Measurements from ENCODE around the gene TTPAL.

The TTPAL gene

DNA sequence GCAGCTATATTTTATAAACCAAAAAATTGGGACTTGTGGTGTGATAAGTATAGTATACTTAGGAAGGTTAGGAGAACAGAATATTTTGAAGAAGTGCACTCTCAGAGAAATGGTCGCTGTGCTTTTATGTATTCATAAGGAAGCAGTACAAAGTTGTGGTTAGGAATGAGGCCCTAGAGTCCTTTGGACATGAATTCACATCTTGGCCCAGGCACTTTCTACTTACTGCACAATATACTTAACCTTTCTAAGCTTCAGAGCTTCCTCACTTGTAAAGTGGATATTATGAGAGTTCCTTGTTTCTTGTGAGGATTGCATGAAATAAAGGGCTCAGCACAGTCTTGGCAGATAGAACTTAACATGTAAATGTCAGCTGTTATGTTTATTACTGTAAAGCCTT lies 67.2 kb downstream of the TTPAL start:
- H3K4me3 ChIP-seq (ENCODE audit: low read depth, low read length), result no peak overlapping the region
- no peaks in the 10 kb centered on the region for H3K4me1 ChIP-seq (ENCODE audit: control insufficient read depth, insufficient read depth, low read length)
- H3K9me3 ChIP-seq (ENCODE audit: control insufficient read depth, insufficient read depth, low read length), result no peaks in the 10 kb centered on the region
- H3K27ac ChIP-seq (ENCODE audit: low read depth, low read length), result no peak overlapping the region
- no peaks in the 10 kb centered on the region for H3K36me3 ChIP-seq (ENCODE audit: control insufficient read depth, insufficient read depth, low read length)
- no peaks in the 10 kb centered on the region for H3K27me3 ChIP-seq (ENCODE audit: control insufficient read depth, insufficient read depth, low read length)
- H3K9ac ChIP-seq (ENCODE audit: low read depth, low read length), result no peak overlapping the region

DNA sequence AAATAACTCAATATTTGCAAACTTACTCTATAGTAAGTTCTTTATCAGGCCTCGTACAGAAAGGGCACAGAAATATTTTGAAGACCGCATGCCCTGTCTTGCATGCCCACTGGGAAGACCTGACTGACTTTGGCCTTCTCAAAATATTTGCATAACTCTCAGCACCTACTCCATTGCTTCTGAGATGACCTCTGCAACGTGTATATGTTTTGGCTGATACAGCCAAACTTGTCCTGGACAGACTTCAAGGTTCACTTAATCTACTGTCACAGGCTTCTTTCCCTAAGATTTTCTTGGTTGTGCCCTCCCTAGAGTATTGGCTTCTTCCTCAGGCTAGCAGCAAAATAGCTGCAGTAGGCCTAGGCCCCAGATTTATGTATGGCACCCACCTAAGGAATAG lies 67.7 kb downstream of the TTPAL start:
- Histone ChIP-seq H3K27ac (ENCODE audit: low read depth, low read length) (no peak overlapping the region), H3K9ac (ENCODE audit: low read depth, low read length) (no peak overlapping the region), H3K27me3 (ENCODE audit: control insufficient read depth, insufficient read depth, low read length) (no peaks in the 10 kb centered on the region), H3K9me3 (ENCODE audit: control insufficient read depth, insufficient read depth, low read length) (no peaks in the 10 kb centered on the region), H3K36me3 (ENCODE audit: control insufficient read depth, insufficient read depth, low read length) (no peaks in the 10 kb centered on the region), H3K4me3 (ENCODE audit: low read depth, low read length) (no peak overlapping the region), H3K4me1 (ENCODE audit: control insufficient read depth, insufficient read depth, low read length) (0 out of 2 replicates have a peak, but pooled peaks cover 2% of the 10 kb centered on the region)
